Astrocyte of the spinal cord (primary cell): ENCODE results near the gene KRT77.
A peak's percentile ranks its signal among the peaks of the same experiment; 100 is the strongest.

Source experiments
- DNase-seq: peaks from one replicate; pipeline ENCODE4 v3.0.0; 2011; ENCODE audit warnings: low read depth, low spot score
- H3K4me3 ChIP-seq: 2 replicates; pipeline ENCODE4 v1.5.1; 2011; ENCODE audit warnings: low read depth, mild to moderate bottlenecking, low read length, moderate library complexity
- in situ Hi-C: cut with HindIII; loops from 2 replicates; pipeline ENCODE4 v1.10.0; 2017; ENCODE audit warnings: low sequenced_read_pairs
- TF ChIP-seq, protein P1 (sequence below): IDR thresholded peaks from 2 replicates; pipeline ENCODE4 v1.5.1; 2012; ENCODE audit warnings: low read depth, mild to moderate bottlenecking, low read length, inconsistent platforms

Gene KRT77

GRCh38 chr12:52697058-52697582, 6.2 kb downstream of the KRT77 start:
- H3K4me3 ChIP-seq: no peak overlapping the region
- DNase-seq: no peak

DNA sequence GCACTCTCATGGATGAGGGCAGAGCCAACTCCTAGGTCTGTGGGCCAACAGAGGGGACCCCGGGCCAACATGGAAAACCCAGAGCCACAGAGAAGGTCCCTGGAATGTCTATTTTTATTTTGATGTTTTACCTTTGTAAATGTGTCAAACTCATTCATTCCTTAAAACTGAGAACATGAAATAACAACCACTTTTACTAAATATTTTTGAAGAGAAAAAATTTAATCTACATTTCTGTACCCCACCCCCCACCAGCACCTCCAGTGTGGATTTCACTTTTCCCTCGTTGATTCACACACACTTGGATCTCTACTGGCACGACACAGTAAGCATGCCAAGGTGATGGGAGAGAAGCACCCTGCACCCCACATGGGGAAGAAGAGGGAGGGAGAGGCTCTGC, 6.7 kb downstream of the KRT77 start:
- in situ Hi-C loops: no loop called here
- TF ChIP-seq, protein P1, sequence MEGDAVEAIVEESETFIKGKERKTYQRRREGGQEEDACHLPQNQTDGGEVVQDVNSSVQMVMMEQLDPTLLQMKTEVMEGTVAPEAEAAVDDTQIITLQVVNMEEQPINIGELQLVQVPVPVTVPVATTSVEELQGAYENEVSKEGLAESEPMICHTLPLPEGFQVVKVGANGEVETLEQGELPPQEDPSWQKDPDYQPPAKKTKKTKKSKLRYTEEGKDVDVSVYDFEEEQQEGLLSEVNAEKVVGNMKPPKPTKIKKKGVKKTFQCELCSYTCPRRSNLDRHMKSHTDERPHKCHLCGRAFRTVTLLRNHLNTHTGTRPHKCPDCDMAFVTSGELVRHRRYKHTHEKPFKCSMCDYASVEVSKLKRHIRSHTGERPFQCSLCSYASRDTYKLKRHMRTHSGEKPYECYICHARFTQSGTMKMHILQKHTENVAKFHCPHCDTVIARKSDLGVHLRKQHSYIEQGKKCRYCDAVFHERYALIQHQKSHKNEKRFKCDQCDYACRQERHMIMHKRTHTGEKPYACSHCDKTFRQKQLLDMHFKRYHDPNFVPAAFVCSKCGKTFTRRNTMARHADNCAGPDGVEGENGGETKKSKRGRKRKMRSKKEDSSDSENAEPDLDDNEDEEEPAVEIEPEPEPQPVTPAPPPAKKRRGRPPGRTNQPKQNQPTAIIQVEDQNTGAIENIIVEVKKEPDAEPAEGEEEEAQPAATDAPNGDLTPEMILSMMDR: no peak
- no peak overlapping the region for H3K4me3 ChIP-seq
- DNase-seq: no peak

More at GRCh38 chr12:52697058-52697582, 6.2 kb downstream of the KRT77 start:
- TF ChIP-seq, protein P1: no peak
- in situ Hi-C loops: no loop called here

DNA sequence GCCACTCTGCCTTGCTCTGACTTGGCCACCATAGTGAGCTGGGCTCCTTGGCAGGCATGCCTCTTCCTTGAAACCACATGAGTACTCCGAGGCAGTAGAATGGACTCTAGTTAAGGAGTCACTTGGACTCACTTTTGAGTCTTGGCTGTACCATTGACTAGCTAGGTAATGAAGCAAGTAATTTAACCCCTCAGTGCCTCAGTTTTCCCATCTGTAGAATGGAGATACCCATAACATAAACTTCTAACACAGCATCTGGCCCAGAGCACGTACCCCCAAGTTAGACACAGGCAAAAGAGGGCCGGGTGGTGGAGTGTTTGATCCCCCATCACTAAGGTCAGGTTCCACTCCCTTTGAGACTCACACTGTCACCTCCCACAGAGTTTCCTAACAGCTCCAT, 8.3 kb downstream of the KRT77 start:
- in situ Hi-C loops: no loop called here
- TF ChIP-seq, protein P1: no peak
- no peak overlapping the region for H3K4me3 ChIP-seq
- DNase-seq: no peak

- DNase-seq: no peak
- in situ Hi-C loops: no loop called here
These were observed 9.2 kb downstream of the KRT77 start for GRCh38 chr12:52694151-52694550.

DNA sequence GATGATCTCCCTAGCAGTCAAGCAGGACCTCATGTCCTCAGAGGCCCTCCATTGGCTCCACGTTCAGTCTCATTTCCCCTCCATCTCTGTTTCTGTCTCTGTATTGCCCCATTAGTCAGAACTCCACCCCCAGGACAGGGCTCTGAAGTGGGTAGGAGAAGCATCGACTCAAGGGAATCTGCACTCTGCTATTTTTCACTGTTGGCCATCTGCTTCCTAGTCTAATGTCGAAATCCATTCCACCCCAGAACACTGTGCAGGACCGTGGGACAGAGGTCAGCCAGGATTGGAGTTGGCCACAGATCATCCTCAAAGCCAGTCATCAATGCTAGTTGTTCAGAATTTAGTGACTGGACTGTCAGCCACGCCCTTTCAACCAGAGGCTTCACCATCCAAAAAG, 10.1 kb downstream of the KRT77 start:
- no peak overlapping the region for H3K4me3 ChIP-seq
- DNase-seq: no peak
- in situ Hi-C loops: no loop called here
- TF ChIP-seq, protein P1: no peak

More at GRCh38 chr12:52694151-52694550, 9.2 kb downstream of the KRT77 start:
- TF ChIP-seq, protein P1: no peak
- H3K4me3 ChIP-seq: no peak overlapping the region

DNA sequence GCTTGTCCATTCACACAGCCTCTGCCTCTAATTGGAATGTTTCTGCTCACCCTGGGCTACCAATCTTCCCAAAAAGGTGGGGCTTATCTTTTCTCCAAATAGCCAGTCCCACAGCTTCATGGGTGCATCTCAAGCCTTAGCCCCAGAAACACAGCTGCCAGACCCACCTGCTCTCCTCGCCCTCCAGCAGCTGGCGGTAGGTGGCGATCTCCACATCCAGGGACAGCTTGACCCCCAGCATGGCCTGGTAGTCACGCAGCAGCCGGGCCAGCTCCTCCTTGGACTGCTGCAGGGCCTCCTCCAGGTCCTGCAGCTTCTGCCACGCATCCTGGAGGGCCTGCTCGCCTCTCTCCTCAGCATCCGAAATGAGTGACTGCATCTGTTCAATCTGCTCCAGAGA, 11.1 kb downstream of the KRT77 start:
- H3K4me3 ChIP-seq: no peak overlapping the region
- DNase-seq: no peak
- in situ Hi-C loops: no loop called here
- TF ChIP-seq, protein P1: peak; percentile 3

DNA sequence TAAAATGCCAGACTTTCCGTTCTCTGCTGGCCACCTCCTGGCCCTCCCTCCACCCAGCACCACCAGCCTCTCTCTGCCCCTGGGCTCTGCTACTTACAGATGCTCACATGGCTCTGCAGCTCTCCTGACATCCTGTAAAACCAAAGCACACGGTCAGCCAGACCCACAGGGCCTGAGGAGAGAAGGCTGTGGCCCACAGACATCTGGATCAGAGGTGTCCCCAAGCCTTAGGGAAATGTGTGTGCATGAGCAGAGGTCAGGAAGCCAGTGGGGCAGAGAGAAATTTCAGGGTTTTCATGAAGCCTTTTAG, 11.5 kb downstream of the KRT77 start:
- no peak for DNase-seq
- H3K4me3 ChIP-seq: no peak overlapping the region
- TF ChIP-seq, protein P1: no peak
- in situ Hi-C loops: no loop called here
